Measurements from ENCODE around the gene LCN9. TPM values are rescaled to one million over a fixed set of nuclear protein-coding genes. Genes with fewer than 3 reads are reported as not detected.

LCN9 gene
- total RNA-seq, 1 experiment from 2014 or later = 0.52 TPM

- Histone ChIP-seq H4K20me1 (ENCODE audit: control insufficient read depth, insufficient read depth, insufficient read length) (no peaks in the 10 kb centered on the region), H3K18ac (ENCODE audit: insufficient read length, low read depth, low read length) (no peak overlapping the region), H3K79me1 (ENCODE audit: insufficient read depth, low read depth, low read length, poor library complexity, severe bottlenecking) (no peaks in the 10 kb centered on the region), H3K9ac (ENCODE audit: extremely low read depth, insufficient read length, low read length) (no peak overlapping the region), H2BK15ac (ENCODE audit: low read depth, low read length) (no peak overlapping the region), H3K27me3 (ENCODE audit: insufficient read depth, low read length) (no peaks in the 10 kb centered on the region), H4K5ac (ENCODE audit: insufficient read length, low read depth, low read length) (no peak overlapping the region), H3K9me3 (ENCODE audit: control insufficient read depth, low read depth, low read length) (peaks cover 22% of the 10 kb centered on the region), H3K27ac (ENCODE audit: insufficient read length, low read depth, low read length) (no peak overlapping the region), H3K4me2 (ENCODE audit: insufficient read depth, insufficient read length, low read length) (no peak overlapping the region), H3T11ph (ENCODE audit: low read length) (no peak overlapping the region), H2AFZ (ENCODE audit: low read length) (no peak overlapping the region), H4K91ac (ENCODE audit: insufficient read length, low read depth, low read length) (no peak overlapping the region), H3K79me2 (ENCODE audit: insufficient read depth, low read length) (no peaks in the 10 kb centered on the region), H3K56ac (ENCODE audit: insufficient read length, low read depth, low read length) (no peak overlapping the region), H2BK20ac (ENCODE audit: low read depth, low read length, poor library complexity, severe bottlenecking) (no peak overlapping the region), H4K8ac (replicated peaks; ENCODE audit: insufficient read length, low read depth, low read length) (no peak overlapping the region), H2AK5ac (ENCODE audit: insufficient read length, low read length) (no peak overlapping the region), H2BK12ac (ENCODE audit: insufficient read length, low read depth, low read length) (no peak overlapping the region), H3K23me2 (ENCODE audit: insufficient read length, low read depth, low read length, poor library complexity, severe bottlenecking) (no peaks in the 10 kb centered on the region), H3K23ac (ENCODE audit: insufficient read length, low read depth, low read length) (no peak overlapping the region), H3K4me1 (ENCODE audit: insufficient read depth, low read length) (peaks cover 3% of the 10 kb centered on the region; the same call in 1 of the 2 replicates), H2BK5ac (ENCODE audit: insufficient read length, low read length) (no peak overlapping the region), H3K4ac (ENCODE audit: low read depth, low read length) (no peak overlapping the region), H3K14ac (ENCODE audit: insufficient read depth, low read length) (no peak overlapping the region), H2BK120ac (ENCODE audit: low read depth, low read length, poor library complexity, severe bottlenecking) (no peak overlapping the region)
- peaks cover 4 to 6% of the 10 kb centered on the region in 2 experiments for H3K4me1 Mint-ChIP-seq
- peaks cover 24 to 85% (median 42%) of the 10 kb centered on the region in 3 experiments for H3K36me3 Mint-ChIP-seq (ENCODE audit: insufficient read depth in 1 of 3, low read depth in 3 of 3)
- TF ChIP-seq, protein P1, sequence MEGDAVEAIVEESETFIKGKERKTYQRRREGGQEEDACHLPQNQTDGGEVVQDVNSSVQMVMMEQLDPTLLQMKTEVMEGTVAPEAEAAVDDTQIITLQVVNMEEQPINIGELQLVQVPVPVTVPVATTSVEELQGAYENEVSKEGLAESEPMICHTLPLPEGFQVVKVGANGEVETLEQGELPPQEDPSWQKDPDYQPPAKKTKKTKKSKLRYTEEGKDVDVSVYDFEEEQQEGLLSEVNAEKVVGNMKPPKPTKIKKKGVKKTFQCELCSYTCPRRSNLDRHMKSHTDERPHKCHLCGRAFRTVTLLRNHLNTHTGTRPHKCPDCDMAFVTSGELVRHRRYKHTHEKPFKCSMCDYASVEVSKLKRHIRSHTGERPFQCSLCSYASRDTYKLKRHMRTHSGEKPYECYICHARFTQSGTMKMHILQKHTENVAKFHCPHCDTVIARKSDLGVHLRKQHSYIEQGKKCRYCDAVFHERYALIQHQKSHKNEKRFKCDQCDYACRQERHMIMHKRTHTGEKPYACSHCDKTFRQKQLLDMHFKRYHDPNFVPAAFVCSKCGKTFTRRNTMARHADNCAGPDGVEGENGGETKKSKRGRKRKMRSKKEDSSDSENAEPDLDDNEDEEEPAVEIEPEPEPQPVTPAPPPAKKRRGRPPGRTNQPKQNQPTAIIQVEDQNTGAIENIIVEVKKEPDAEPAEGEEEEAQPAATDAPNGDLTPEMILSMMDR (conservative IDR thresholded peaks at IDR 0.05) = no peak
- no peaks in the 10 kb centered on the region; the same call in none of the 2 replicates for H3K27me3 Mint-ChIP-seq (ENCODE audit: low read depth)
- peaks cover 55 to 58% of the 10 kb centered on the region in 2 experiments for H3K9me3 Mint-ChIP-seq
- no CpG with 5 or more reads among the region's 8 CpGs for WGBS (ENCODE audit: extremely low coverage, insufficient read length, low lambda C conversion rate)
- H3K4me3 Mint-ChIP-seq = no peak overlapping the region
- peak overlapping the region in 1 of 3 experiments; percentile 85; a peak in 1 of 7 replicates for H3K27ac Mint-ChIP-seq
- DNase-seq = no peak
Measured at GRCh38 chr9:135655317-135655716, 7.8 kb upstream of the LCN9 start.
